ENCODE data around the gene CMAS.
"Not testable (repeated sequence)": the region's sequence is repeated elsewhere in the genome, so short reads cannot be mapped to it uniquely, and the experiment has no call there.

The CMAS gene

DNA sequence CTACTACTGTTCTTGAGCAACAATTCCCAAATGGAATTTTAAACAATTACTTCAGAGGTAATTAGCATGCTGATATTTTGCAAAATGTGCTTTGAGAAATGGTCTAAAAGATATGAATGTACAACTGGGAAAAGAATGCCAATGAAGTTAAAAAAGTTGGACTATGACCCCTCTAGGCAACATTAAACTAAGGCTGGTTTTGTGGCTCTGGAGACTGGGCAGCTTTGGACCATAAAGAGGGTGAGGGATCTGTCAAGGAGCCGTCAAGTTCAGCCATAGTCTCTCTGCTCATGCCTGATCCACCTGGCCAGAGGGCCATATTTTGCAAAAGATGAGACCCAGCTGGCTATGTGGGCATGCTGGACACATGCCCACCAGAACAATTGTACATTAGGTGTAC is 38.8 kb downstream of the CMAS start:
- Histone ChIP-seq H3K36me3 (no peaks in the 10 kb centered on the region), H3K4me3 (ENCODE audit: low read depth, low read length) (no peak overlapping the region), H3K27ac (no peak overlapping the region), H3K27me3 (ENCODE audit: insufficient read depth, low read depth, severe bottlenecking) (no peaks in the 10 kb centered on the region), H3K9me3 (ENCODE audit: severe bottlenecking) (no peaks in the 10 kb centered on the region)
- no peak for DNase-seq
- TF ChIP-seq, protein P1, sequence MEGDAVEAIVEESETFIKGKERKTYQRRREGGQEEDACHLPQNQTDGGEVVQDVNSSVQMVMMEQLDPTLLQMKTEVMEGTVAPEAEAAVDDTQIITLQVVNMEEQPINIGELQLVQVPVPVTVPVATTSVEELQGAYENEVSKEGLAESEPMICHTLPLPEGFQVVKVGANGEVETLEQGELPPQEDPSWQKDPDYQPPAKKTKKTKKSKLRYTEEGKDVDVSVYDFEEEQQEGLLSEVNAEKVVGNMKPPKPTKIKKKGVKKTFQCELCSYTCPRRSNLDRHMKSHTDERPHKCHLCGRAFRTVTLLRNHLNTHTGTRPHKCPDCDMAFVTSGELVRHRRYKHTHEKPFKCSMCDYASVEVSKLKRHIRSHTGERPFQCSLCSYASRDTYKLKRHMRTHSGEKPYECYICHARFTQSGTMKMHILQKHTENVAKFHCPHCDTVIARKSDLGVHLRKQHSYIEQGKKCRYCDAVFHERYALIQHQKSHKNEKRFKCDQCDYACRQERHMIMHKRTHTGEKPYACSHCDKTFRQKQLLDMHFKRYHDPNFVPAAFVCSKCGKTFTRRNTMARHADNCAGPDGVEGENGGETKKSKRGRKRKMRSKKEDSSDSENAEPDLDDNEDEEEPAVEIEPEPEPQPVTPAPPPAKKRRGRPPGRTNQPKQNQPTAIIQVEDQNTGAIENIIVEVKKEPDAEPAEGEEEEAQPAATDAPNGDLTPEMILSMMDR (IDR thresholded peaks at IDR 0.05; ENCODE audit: low read depth, low read length) = no peak

GRCh38 chr12:22088886-22089285 is 42.9 kb downstream of the CMAS start:
- no peak overlapping the region for H3K4me3 ChIP-seq (ENCODE audit: low read depth, low read length)
- DNase-seq = no peak
- H3K36me3 ChIP-seq = no peaks in the 10 kb centered on the region
- H3K27ac ChIP-seq = no peak overlapping the region
- no peaks in the 10 kb centered on the region for H3K27me3 ChIP-seq (ENCODE audit: insufficient read depth, low read depth, severe bottlenecking)
- no peaks in the 10 kb centered on the region for H3K9me3 ChIP-seq (ENCODE audit: severe bottlenecking)
- TF ChIP-seq, protein P1 (IDR thresholded peaks at IDR 0.05; ENCODE audit: low read depth, low read length) = no peak

GRCh38 chr12:22089486-22089885 is 43.5 kb downstream of the CMAS start:
- no peaks in the 10 kb centered on the region for H3K36me3 ChIP-seq
- no peak overlapping the region for H3K4me3 ChIP-seq (ENCODE audit: low read depth, low read length)
- TF ChIP-seq, protein P1 (IDR thresholded peaks at IDR 0.05; ENCODE audit: low read depth, low read length) = no peak
- H3K27ac ChIP-seq = no peak overlapping the region
- H3K27me3 ChIP-seq (ENCODE audit: insufficient read depth, low read depth, severe bottlenecking) = no peaks in the 10 kb centered on the region
- DNase-seq = no peak
- H3K9me3 ChIP-seq (ENCODE audit: severe bottlenecking) = no peaks in the 10 kb centered on the region

GRCh38 chr12:22099062-22099461 is 53.0 kb downstream of the CMAS start:
- not testable (repeated sequence) for H3K36me3 ChIP-seq; H3K27me3 ChIP-seq (ENCODE audit: insufficient read depth, low read depth, severe bottlenecking); H3K4me3 ChIP-seq (ENCODE audit: low read depth, low read length); H3K27ac ChIP-seq; H3K9me3 ChIP-seq (ENCODE audit: severe bottlenecking); DNase-seq

GRCh38 chr12:22100958-22101748 is 55.1 kb downstream of the CMAS start:
- DNase-seq = peak; percentile 69
- H3K27ac ChIP-seq = no peak overlapping the region
- H3K9me3 ChIP-seq (ENCODE audit: severe bottlenecking) = no peaks in the 10 kb centered on the region
- TF ChIP-seq, protein P1 (IDR thresholded peaks at IDR 0.05; ENCODE audit: low read depth, low read length) = peak; percentile 78
- no peaks in the 10 kb centered on the region for H3K27me3 ChIP-seq (ENCODE audit: insufficient read depth, low read depth, severe bottlenecking)
- H3K4me3 ChIP-seq (ENCODE audit: low read depth, low read length) = no peak overlapping the region
- H3K36me3 ChIP-seq = no peaks in the 10 kb centered on the region

DNA sequence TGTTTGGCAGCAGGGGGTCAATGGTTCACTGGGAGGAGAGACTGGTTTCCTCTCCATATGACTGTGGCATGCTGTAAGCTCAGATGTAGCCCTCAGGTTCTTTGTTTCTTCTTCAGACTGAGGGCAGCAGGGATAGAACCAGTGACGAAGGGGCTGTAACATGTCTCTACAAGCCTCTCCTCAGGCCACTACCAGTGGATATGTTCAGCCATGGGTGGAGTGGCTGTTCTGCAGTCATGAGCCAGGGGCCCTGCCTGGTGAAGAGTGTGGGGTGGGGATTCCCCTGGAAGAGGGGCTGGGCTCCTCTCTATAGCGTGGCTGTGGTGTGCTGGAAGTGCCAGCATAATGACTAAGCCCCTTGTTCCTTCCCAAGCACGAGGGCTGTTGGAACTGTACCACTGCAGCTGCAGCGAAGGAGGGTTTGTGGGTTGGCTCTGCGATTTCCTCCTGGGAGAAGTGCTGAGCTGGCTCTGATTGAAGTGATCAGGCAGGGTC is 55.8 kb downstream of the CMAS start:
- Histone ChIP-seq H3K9me3 (ENCODE audit: severe bottlenecking) (no peaks in the 10 kb centered on the region), H3K27me3 (ENCODE audit: insufficient read depth, low read depth, severe bottlenecking) (no peaks in the 10 kb centered on the region), H3K27ac (no peak overlapping the region), H3K36me3 (no peaks in the 10 kb centered on the region), H3K4me3 (ENCODE audit: low read depth, low read length) (no peak overlapping the region)
- TF ChIP-seq, protein P1 (IDR thresholded peaks at IDR 0.05; ENCODE audit: low read depth, low read length) = no peak
- no peak for DNase-seq
